ENCODE measurements around the gene CDH11. TPM values are rescaled to one million over a fixed set of nuclear protein-coding genes. Genes with fewer than 3 reads are reported as not detected.

Gene CDH11
- total and polyA plus RNA-seq, 2 of the 4 experiments (the other 2 are of a cell fraction) = 266 to 601 TPM

- intact Hi-C loops (cut with micrococcal nuclease) = no loop called here
- H2AK5ac ChIP-seq (ENCODE audit: low read depth, low read length) = no peak overlapping the region
- dilution Hi-C loops (cut with HindIII; ENCODE audit: low sequenced_read_pairs, unreplicated experiment) = no loop called here
- no peak overlapping the region; the same call in 1 of the 2 replicates for H3K14ac ChIP-seq (replicated peaks; ENCODE audit: low read depth, low read length)
- no peak overlapping the region for H2AFZ ChIP-seq (replicated peaks; ENCODE audit: low read length, poor library complexity)
- no peak overlapping the region for H2BK20ac ChIP-seq (ENCODE audit: low read depth, low read length)
- ChIA-PET CTCF (no interaction called here), POLR2A (ENCODE audit: unreplicated experiment) (no interaction called here)
- H2BK120ac ChIP-seq (ENCODE audit: low read depth, low read length) = no peak overlapping the region
- H3K23ac ChIP-seq (ENCODE audit: low read depth, low read length) = no peak overlapping the region
- no peaks in the 10 kb centered on the region for H3K9me3 ChIP-seq (ENCODE audit: control insufficient read depth, insufficient read depth, low read length)
- H2BK15ac ChIP-seq (ENCODE audit: low read depth, low read length) = no peak overlapping the region
- H3K56ac ChIP-seq (ENCODE audit: extremely low read depth, insufficient read depth, low read length) = no peak overlapping the region
- H2BK5ac ChIP-seq (ENCODE audit: low read depth, low read length, poor library complexity, severe bottlenecking) = peak overlapping the region; percentile 45
- no peaks in the 10 kb centered on the region for H3K9me1 ChIP-seq (ENCODE audit: insufficient read depth, low read length)
- H3K4me2 ChIP-seq (ENCODE audit: low read depth, low read length) = no peak overlapping the region
- H3K79me1 ChIP-seq (ENCODE audit: low read depth in 1 of 2, low read length in 2 of 2) = peaks cover 3 to 11% of the 10 kb centered on the region in 2 experiments; a peak in 2 of 4 replicates
- WGBS, 2 experiments (ENCODE audit: extremely low coverage in 2 of 2, insufficient read length in 1 of 2) = no CpG with 5 or more reads among the region's 3 CpGs
- TF ChIP-seq NFE2L2 (IDR thresholded peaks at IDR 0.05; ENCODE audit: low read depth, low read length) = no peak
- TF ChIP-seq FOS (IDR thresholded peaks at IDR 0.05; ENCODE audit: low read depth, low read length) = 0 out of 2 replicates have a peak, but pooled peaks have one; percentile 23
- no peak for TF ChIP-seq SMC3 (IDR thresholded peaks at IDR 0.05; ENCODE audit: low read depth, low read length)
- TF ChIP-seq BHLHE40 (IDR thresholded peaks at IDR 0.05; ENCODE audit: low read depth, low read length) = no peak
- TF ChIP-seq RFX5 (IDR thresholded peaks at IDR 0.05; ENCODE audit: low read depth, low read length) = peak; percentile 74; the same call in 1 of the 2 replicates
- TF ChIP-seq MXI1 (IDR thresholded peaks at IDR 0.05; ENCODE audit: borderline replicate concordance, low read depth, low read length) = no peak
- TF ChIP-seq RAD21 (IDR thresholded peaks at IDR 0.05; ENCODE audit: low read length) = no peak
- TF ChIP-seq CTCF (conservative IDR thresholded peaks at IDR 0.05; ENCODE audit: low read depth, low read length) = no peak
- TF ChIP-seq POLR2A (IDR thresholded peaks at IDR 0.05; ENCODE audit: low read depth, low read length) = no peak
- no peak overlapping the region for H4K91ac ChIP-seq (ENCODE audit: insufficient read depth, low read depth, low read length)
- H3K36me3 ChIP-seq (ENCODE audit: control insufficient read depth, insufficient read depth, low read length) = peaks cover 14% of the 10 kb centered on the region
- H2AK9ac ChIP-seq (replicated peaks; ENCODE audit: low read depth, low read length, poor library complexity) = no peak overlapping the region
- peak; percentile 86 for DNase-seq
- H3K4ac ChIP-seq (ENCODE audit: low read depth, low read length) = no peak overlapping the region
- H3K4me3 ChIP-seq (ENCODE audit: insufficient read depth, low read depth, low read length) = no peak overlapping the region
- no peak overlapping the region for H3K18ac ChIP-seq (ENCODE audit: low read depth, low read length)
- peak; percentile 79 for ATAC-seq (ENCODE audit: low read depth)
- H3K9ac ChIP-seq (ENCODE audit: low read depth, low read length) = no peak overlapping the region
- in situ Hi-C loops (cut with MboI; ENCODE audit: low sequenced_read_pairs) = no loop called here
- BruUV-seq (replicated peaks) = no TSS peak
- H3K27ac ChIP-seq (ENCODE audit: insufficient read depth, low read length) = no peak overlapping the region
- no peak overlapping the region for H4K5ac ChIP-seq (ENCODE audit: low read depth, low read length)
- no peak overlapping the region for H4K8ac ChIP-seq (ENCODE audit: low read depth in 2 of 2, low read length in 2 of 2)
- no peaks in the 10 kb centered on the region for H4K20me1 ChIP-seq (ENCODE audit: insufficient read depth, low read length)
- H3K27me3 ChIP-seq (ENCODE audit: control insufficient read depth, insufficient read depth, low read length) = no peaks in the 10 kb centered on the region
- no peaks in the 10 kb centered on the region for H3K4me1 ChIP-seq (ENCODE audit: control insufficient read depth, insufficient read depth, low read length)
Observed at GRCh38 chr16:64964126-64964540, 157.7 kb downstream of the CDH11 start.
